Endodermal cell (in vitro differentiated cells): ENCODE results near the gene ORAI2. TPM values are rescaled to one million over a fixed set of nuclear protein-coding genes. Genes with fewer than 3 reads are reported as not detected.

ENCODE experiments used
- DNase-seq: peaks from one replicate; pipeline ENCODE4 v3.0.0-alpha.2; 2017
- H3K27ac ChIP-seq: 2 replicates; pipeline ENCODE4 v1.5.1; 2013; ENCODE audit warnings: mild to moderate bottlenecking, low read depth, low read length, moderate library complexity
- H3K27me3 ChIP-seq: 2 replicates; pipeline ENCODE4 v1.6.1; 2013; ENCODE audit warnings: mild to moderate bottlenecking, low read length, moderate library complexity; ENCODE audit not compliant: insufficient read depth, control insufficient read depth, poor library complexity, severe bottlenecking
- H3K36me3 ChIP-seq: 2 replicates; pipeline ENCODE4 v1.7.0; 2013; ENCODE audit warnings: mild to moderate bottlenecking, low read length, moderate library complexity; ENCODE audit not compliant: control insufficient read depth, insufficient read depth
- H3K4me1 ChIP-seq: one replicate; pipeline ENCODE4 v1.7.0; 2013; ENCODE audit warnings: low read length; ENCODE audit not compliant: control insufficient read depth, insufficient read depth
- H3K4me3 ChIP-seq: 2 replicates; pipeline ENCODE4 v1.5.1; 2013; ENCODE audit warnings: mild to moderate bottlenecking, low read length, moderate library complexity
- H3K9ac ChIP-seq: 2 replicates; pipeline ENCODE4 v1.6.1; 2013; ENCODE audit warnings: mild to moderate bottlenecking, low read length, moderate library complexity; ENCODE audit not compliant: poor library complexity, severe bottlenecking; ENCODE audit errors: extremely low read depth
- H3K9me3 ChIP-seq: 2 replicates; pipeline ENCODE4 v1.6.1; 2013; ENCODE audit warnings: mild to moderate bottlenecking, low read length, moderate library complexity; ENCODE audit not compliant: control insufficient read depth
- H3K27ac Mint-ChIP-seq: 2 replicates; pipeline ENCODE4 v1.8.0; 2020; ENCODE audit warnings: mixed read lengths
- H3K27me3 Mint-ChIP-seq: 2 replicates; pipeline ENCODE4 v1.8.0; 2021; ENCODE audit warnings: mild to moderate bottlenecking, mixed read lengths; ENCODE audit not compliant: insufficient read depth
- H3K36me3 Mint-ChIP-seq: 2 replicates; pipeline ENCODE4 v1.8.0; 2020; ENCODE audit warnings: low read depth, mixed read lengths
- H3K4me1 Mint-ChIP-seq: 2 replicates; pipeline ENCODE4 v1.8.0; 2020; ENCODE audit warnings: mixed read lengths
- H3K4me3 Mint-ChIP-seq: 2 replicates; pipeline ENCODE4 v1.8.0; 2020; ENCODE audit warnings: mild to moderate bottlenecking, moderate library complexity, mixed read lengths
- H3K9me3 Mint-ChIP-seq: 2 replicates; pipeline ENCODE4 v1.8.0; 2020; ENCODE audit warnings: mild to moderate bottlenecking, mixed read lengths
- CTCF ChIP-seq: fragments of 200-600 bp; sonication (generic); conservative IDR thresholded peaks from 2 replicates; pipeline ENCODE4 v1.5.0; 2021; ENCODE audit warnings: antibody characterized with exemption, mild to moderate bottlenecking
- WGBS, 2 experiments: methylation state at CpG; one replicate each; pipeline versions ENCODE4 v1.1.5 to v1.1.7; 2013; ENCODE audit warnings: missing lambda C conversion rate in 2 of 2, mixed read lengths in 1 of 2; ENCODE audit not compliant: insufficient coverage in 1 of 2, insufficient read length in 1 of 2; 5-methylcytosine and 5-hydroxymethylcytosine counted together
- total RNA-seq, 2 donors: library from RNA; stranded (reverse); fragmentation: NEBNext Ultra II Directional in 1 of 2; extraction: Animal tissue kit (Norgen Biotek cat#: 25700) in 1 of 2; gene quantifications; 2 replicates in 1 of 2; 3 replicates in 1 of 2; pipeline ENCODE4 v1.2.1, GENCODE V29; 2021

The ORAI2 gene
- total RNA-seq, 2 donors from 2014 or later = 24.3 to 26.1 TPM

- no peak overlapping the region for H3K4me3 Mint-ChIP-seq
Measured at GRCh38 chr7:102398543-102398942, 34.8 kb upstream of the ORAI2 start.

DNA sequence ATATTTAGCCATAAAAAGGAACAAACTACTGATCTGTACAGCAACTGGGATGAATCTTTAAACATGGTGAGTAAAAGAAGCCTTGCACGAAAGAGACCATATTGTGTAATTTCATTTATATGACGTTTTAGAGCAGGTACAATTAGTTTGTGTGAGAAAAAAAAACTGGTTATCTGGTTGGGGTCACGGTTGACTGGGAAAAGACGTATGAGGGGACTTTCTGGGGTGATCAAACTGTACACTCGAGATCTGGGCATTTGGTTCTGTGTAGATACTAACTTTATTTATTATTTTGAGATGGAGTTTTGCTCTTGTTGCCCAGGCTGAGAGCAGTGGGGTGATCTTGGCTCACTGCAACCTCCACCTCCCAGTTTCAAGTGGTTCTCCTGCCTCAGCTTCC is 33.0 kb upstream of the ORAI2 start:
- Mint-ChIP-seq H3K4me1 (peaks cover 7% of the 10 kb centered on the region), H3K9me3 (no peaks in the 10 kb centered on the region), H3K4me3 (no peak overlapping the region), H3K36me3 (peaks cover 57% of the 10 kb centered on the region), H3K27ac (no peak overlapping the region), H3K27me3 (no peaks in the 10 kb centered on the region)
- no peaks in the 10 kb centered on the region for H3K9me3 ChIP-seq
- no peaks in the 10 kb centered on the region for H3K4me1 ChIP-seq
- WGBS, 2 experiments = 92 to 97% methylated on average over 5 of the region's 5 CpGs
- TF ChIP-seq CTCF = no peak
- no peak overlapping the region for H3K9ac ChIP-seq
- H3K27ac ChIP-seq = no peak overlapping the region
- DNase-seq = no peak
- H3K36me3 ChIP-seq = peaks cover 71% of the 10 kb centered on the region
- no peaks in the 10 kb centered on the region for H3K27me3 ChIP-seq
- no peak overlapping the region for H3K4me3 ChIP-seq

More at GRCh38 chr7:102398543-102398942, 34.8 kb upstream of the ORAI2 start:
- no peaks in the 10 kb centered on the region for H3K9me3 Mint-ChIP-seq
- H3K4me1 ChIP-seq = no peaks in the 10 kb centered on the region
- no peaks in the 10 kb centered on the region for H3K9me3 ChIP-seq
- H3K36me3 ChIP-seq = peaks cover 55% of the 10 kb centered on the region
- H3K36me3 Mint-ChIP-seq = peaks cover 46% of the 10 kb centered on the region
- no peaks in the 10 kb centered on the region for H3K27me3 ChIP-seq
- no peak for DNase-seq
- WGBS, 2 experiments = 98 to 100% methylated on average over 6 to 8 of the region's 8 CpGs
- no peak overlapping the region for H3K27ac Mint-ChIP-seq
- H3K9ac ChIP-seq = no peak overlapping the region
- peaks cover 7% of the 10 kb centered on the region for H3K4me1 Mint-ChIP-seq
- no peak overlapping the region for H3K27ac ChIP-seq
- no peak for TF ChIP-seq CTCF
- H3K4me3 ChIP-seq = no peak overlapping the region
- H3K27me3 Mint-ChIP-seq = no peaks in the 10 kb centered on the region

DNA sequence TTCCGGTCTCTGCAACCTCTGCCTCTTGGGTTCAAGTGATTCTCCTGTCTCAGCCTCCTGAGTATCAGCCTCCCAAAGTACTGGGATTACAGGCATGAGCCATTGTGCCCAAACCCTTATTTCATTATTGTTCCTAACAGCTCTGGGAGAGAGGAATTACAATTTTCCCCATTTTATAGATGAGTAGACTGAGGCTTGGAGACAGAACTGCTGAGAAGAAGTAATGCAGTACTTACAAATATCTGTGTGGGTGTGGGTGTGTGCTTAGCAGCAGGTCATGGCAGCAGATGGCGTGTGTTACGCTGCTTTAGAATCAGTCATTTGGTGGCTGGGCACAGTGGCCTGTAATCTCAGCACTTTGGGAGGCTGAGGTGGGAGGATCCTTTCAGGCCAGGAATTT is 29.8 kb upstream of the ORAI2 start:
- Mint-ChIP-seq H3K27me3 (no peaks in the 10 kb centered on the region), H3K4me1 (no peaks in the 10 kb centered on the region), H3K9me3 (peaks cover 3% of the 10 kb centered on the region), H3K4me3 (no peak overlapping the region), H3K27ac (no peak overlapping the region), H3K36me3 (peaks cover 77% of the 10 kb centered on the region)
- no peak overlapping the region for H3K9ac ChIP-seq
- no peaks in the 10 kb centered on the region for H3K4me1 ChIP-seq
- no peak overlapping the region for H3K4me3 ChIP-seq
- H3K9me3 ChIP-seq = peaks cover 6% of the 10 kb centered on the region
- H3K27me3 ChIP-seq = no peaks in the 10 kb centered on the region
- peaks cover 96% of the 10 kb centered on the region for H3K36me3 ChIP-seq
- DNase-seq = no peak
- TF ChIP-seq CTCF = no peak
- H3K27ac ChIP-seq = no peak overlapping the region
- WGBS, 2 experiments = 88 to 97% methylated on average over 2 to 3 of the region's 3 CpGs
